Suprapubic skin (tissue), 3 donors: ENCODE data around the gene PON3.

Experiments used
- POLR2AphosphoS5 ChIP-seq, 3 donors: sonication (generic); formaldehyde crosslinking; IDR thresholded peaks; one replicate each; pipeline ENCODE4 v1.6.1; 2017; ENCODE audit warnings: antibody characterized with exemption in 3 of 3
- TF ChIP-seq, protein P1 (sequence below), 2 donors: fragments of 200-600 bp in 1 of 2; fragments of 450-650 bp in 1 of 2; sonication (generic) in 1 of 2; IDR thresholded peaks; one replicate each; pipeline ENCODE4 v1.5.1; 2016 to 2019; ENCODE audit warnings: antibody characterized with exemption in 2 of 2, mild to moderate bottlenecking in 1 of 2, moderate library complexity in 1 of 2

GRCh38 chr7:95335093-95335492 lies 61.1 kb downstream of the PON3 start:
- TF ChIP-seq, protein P1, sequence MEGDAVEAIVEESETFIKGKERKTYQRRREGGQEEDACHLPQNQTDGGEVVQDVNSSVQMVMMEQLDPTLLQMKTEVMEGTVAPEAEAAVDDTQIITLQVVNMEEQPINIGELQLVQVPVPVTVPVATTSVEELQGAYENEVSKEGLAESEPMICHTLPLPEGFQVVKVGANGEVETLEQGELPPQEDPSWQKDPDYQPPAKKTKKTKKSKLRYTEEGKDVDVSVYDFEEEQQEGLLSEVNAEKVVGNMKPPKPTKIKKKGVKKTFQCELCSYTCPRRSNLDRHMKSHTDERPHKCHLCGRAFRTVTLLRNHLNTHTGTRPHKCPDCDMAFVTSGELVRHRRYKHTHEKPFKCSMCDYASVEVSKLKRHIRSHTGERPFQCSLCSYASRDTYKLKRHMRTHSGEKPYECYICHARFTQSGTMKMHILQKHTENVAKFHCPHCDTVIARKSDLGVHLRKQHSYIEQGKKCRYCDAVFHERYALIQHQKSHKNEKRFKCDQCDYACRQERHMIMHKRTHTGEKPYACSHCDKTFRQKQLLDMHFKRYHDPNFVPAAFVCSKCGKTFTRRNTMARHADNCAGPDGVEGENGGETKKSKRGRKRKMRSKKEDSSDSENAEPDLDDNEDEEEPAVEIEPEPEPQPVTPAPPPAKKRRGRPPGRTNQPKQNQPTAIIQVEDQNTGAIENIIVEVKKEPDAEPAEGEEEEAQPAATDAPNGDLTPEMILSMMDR (IDR thresholded peaks at IDR 0.05): no peak
- TF ChIP-seq POLR2AphosphoS5 (IDR thresholded peaks at IDR 0.05): no peak
